Measurements from ENCODE around the gene CTSG. TPM values are rescaled to one million over a fixed set of nuclear protein-coding genes. Genes with fewer than 3 reads are reported as not detected.

The CTSG gene
- total RNA-seq, 2 experiments from 2014 or later, result not detected

GRCh38 chr14:24578558-24578957 lies 2.5 kb upstream of the CTSG start:
- H3K27ac Mint-ChIP-seq, result no peak overlapping the region

GRCh38 chr14:24576771-24577170 lies 721 bp upstream of the CTSG start:
- DNase-seq, result no peak
- TF ChIP-seq, protein P1, sequence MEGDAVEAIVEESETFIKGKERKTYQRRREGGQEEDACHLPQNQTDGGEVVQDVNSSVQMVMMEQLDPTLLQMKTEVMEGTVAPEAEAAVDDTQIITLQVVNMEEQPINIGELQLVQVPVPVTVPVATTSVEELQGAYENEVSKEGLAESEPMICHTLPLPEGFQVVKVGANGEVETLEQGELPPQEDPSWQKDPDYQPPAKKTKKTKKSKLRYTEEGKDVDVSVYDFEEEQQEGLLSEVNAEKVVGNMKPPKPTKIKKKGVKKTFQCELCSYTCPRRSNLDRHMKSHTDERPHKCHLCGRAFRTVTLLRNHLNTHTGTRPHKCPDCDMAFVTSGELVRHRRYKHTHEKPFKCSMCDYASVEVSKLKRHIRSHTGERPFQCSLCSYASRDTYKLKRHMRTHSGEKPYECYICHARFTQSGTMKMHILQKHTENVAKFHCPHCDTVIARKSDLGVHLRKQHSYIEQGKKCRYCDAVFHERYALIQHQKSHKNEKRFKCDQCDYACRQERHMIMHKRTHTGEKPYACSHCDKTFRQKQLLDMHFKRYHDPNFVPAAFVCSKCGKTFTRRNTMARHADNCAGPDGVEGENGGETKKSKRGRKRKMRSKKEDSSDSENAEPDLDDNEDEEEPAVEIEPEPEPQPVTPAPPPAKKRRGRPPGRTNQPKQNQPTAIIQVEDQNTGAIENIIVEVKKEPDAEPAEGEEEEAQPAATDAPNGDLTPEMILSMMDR (IDR thresholded peaks at IDR 0.05), result no peak
- H3K27ac Mint-ChIP-seq, result no peak overlapping the region
- intact Hi-C loops (cut with micrococcal nuclease), result no loop called here
- no peaks in the 10 kb centered on the region for H3K36me3 Mint-ChIP-seq (ENCODE audit: low read depth)
- no peaks in the 10 kb centered on the region for H3K9me3 Mint-ChIP-seq
- H3K27me3 Mint-ChIP-seq, result no peaks in the 10 kb centered on the region
- POLR2A ChIA-PET, result no interaction called here
- CTCF ChIA-PET, result interaction anchor here (0.9 kb wide), 1 partner anchor 577 kb away, joined by 3 read pairs; no protein-coding TSS in a partner anchor
- ATAC-seq, result no peak
- H3K4me3 Mint-ChIP-seq, result no peak overlapping the region
- H3K4me1 Mint-ChIP-seq (ENCODE audit: low read depth), result no peaks in the 10 kb centered on the region

More at GRCh38 chr14:24578558-24578957, 2.5 kb upstream of the CTSG start:
- H3K36me3 Mint-ChIP-seq (ENCODE audit: low read depth), result no peaks in the 10 kb centered on the region
- ChIA-PET CTCF (no interaction called here), POLR2A (interaction anchor here (0.9 kb wide), 1 partner anchor 66 kb away, joined by 3 read pairs; no protein-coding TSS in a partner anchor)
- DNase-seq (no peak), ATAC-seq (no peak)
- no peaks in the 10 kb centered on the region for H3K9me3 Mint-ChIP-seq
- no peak overlapping the region for H3K4me3 Mint-ChIP-seq
- intact Hi-C loops (cut with micrococcal nuclease), result no loop called here
- H3K4me1 Mint-ChIP-seq (ENCODE audit: low read depth), result no peaks in the 10 kb centered on the region
- H3K27me3 Mint-ChIP-seq, result no peaks in the 10 kb centered on the region
- TF ChIP-seq, protein P1 (IDR thresholded peaks at IDR 0.05), result no peak

DNA sequence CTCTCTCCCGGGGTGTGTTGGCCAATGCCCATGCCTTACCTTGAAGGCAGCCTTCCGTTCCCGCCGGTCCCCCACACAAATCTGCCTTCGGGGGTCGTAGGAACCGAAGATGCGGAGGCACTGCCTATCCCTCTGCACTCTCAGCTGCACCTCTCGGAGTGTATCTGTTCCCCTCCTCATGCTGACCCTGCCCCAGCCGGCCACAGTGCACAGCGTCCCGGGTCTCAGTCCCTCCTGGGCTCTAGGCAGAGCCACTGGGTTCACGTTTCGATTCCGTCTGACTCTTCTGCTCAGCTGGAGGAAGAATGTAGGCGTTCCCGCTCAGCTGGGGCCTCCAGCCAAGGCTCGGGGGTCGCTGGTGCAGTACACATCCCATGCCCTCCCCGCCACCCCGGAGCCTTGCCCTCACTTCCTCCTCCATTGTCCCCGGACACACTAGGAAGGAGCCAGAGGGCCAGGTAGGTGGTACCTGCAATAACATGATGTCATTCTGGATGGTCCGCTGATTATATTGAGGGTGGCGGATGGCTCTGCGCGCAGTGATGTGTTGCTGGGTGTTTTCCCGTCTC lies 1.8 kb downstream of the CTSG start:
- no peak overlapping the region for H3K4me3 Mint-ChIP-seq
- no peak overlapping the region for H3K27ac Mint-ChIP-seq
- no peak for DNase-seq
- TF ChIP-seq, protein P1 (IDR thresholded peaks at IDR 0.05), result no peak
- no peak for ATAC-seq
- ChIA-PET POLR2A (interaction anchor here (0.6 kb wide), 1 partner anchor 25 kb away, joined by 3 read pairs; no protein-coding TSS in a partner anchor), CTCF (no interaction called here)
- H3K27me3 Mint-ChIP-seq, result peaks cover 2% of the 10 kb centered on the region
- no peaks in the 10 kb centered on the region for H3K36me3 Mint-ChIP-seq (ENCODE audit: low read depth)
- intact Hi-C loops (cut with micrococcal nuclease), result no loop called here
- no peaks in the 10 kb centered on the region for H3K4me1 Mint-ChIP-seq (ENCODE audit: low read depth)
- no peaks in the 10 kb centered on the region for H3K9me3 Mint-ChIP-seq

DNA sequence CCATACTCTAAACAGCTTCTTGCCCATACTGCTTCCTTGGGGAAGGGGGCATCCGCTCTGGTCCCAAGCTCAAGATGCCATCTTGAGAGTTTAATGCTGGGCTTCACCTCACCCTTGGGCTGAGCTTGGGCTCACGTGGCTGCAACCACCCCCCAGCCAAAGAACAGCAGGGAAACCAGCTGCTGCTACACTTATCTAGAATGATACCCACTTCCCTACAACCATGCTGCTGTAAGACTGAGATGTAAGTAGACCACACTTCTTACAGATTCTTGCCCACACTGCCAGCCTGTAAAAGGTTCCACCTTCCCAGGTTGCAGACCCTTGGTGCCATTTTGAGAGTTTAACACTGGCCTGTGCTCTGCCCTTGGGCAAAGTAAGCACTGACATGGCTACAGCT lies 9.7 kb downstream of the CTSG start:
- H3K4me1 Mint-ChIP-seq (ENCODE audit: low read depth), result no peaks in the 10 kb centered on the region
- peaks cover 23% of the 10 kb centered on the region for H3K9me3 Mint-ChIP-seq
- TF ChIP-seq, protein P1 (IDR thresholded peaks at IDR 0.05), result no peak
- no peak overlapping the region for H3K4me3 Mint-ChIP-seq
- DNase-seq (no peak), ATAC-seq (no peak)
- CTCF ChIA-PET, result no interaction called here
- intact Hi-C loops (cut with micrococcal nuclease), result no loop called here
- POLR2A ChIA-PET, result no interaction called here
- no peak overlapping the region for H3K27ac Mint-ChIP-seq
- H3K27me3 Mint-ChIP-seq, result peaks cover 5% of the 10 kb centered on the region
- H3K36me3 Mint-ChIP-seq (ENCODE audit: low read depth), result no peaks in the 10 kb centered on the region

GRCh38 chr14:24565766-24566165 lies 10.3 kb downstream of the CTSG start:
- ChIA-PET POLR2A (no interaction called here), CTCF (interaction anchor here (0.6 kb wide), 1 partner anchor 34 kb away, joined by 4 read pairs; no protein-coding TSS in a partner anchor)
- Mint-ChIP-seq H3K36me3 (ENCODE audit: low read depth) (no peaks in the 10 kb centered on the region), H3K4me1 (ENCODE audit: low read depth) (no peaks in the 10 kb centered on the region), H3K9me3 (peaks cover 23% of the 10 kb centered on the region), H3K27me3 (peaks cover 7% of the 10 kb centered on the region), H3K4me3 (no peak overlapping the region), H3K27ac (no peak overlapping the region)
- DNase-seq (no peak), ATAC-seq (no peak)
- TF ChIP-seq, protein P1 (IDR thresholded peaks at IDR 0.05), result no peak
- intact Hi-C loops (cut with micrococcal nuclease), result no loop called here
